ENCODE data around the gene XRN2. TPM values are rescaled to one million over a fixed set of nuclear protein-coding genes. Genes with fewer than 3 reads are reported as not detected.

The XRN2 gene
- total and polyA plus RNA-seq, 2 of the 13 experiments (the other 11 are each of a cell fraction or from before 2014, with no cell fraction given), result 90.3 to 171 TPM

DNA sequence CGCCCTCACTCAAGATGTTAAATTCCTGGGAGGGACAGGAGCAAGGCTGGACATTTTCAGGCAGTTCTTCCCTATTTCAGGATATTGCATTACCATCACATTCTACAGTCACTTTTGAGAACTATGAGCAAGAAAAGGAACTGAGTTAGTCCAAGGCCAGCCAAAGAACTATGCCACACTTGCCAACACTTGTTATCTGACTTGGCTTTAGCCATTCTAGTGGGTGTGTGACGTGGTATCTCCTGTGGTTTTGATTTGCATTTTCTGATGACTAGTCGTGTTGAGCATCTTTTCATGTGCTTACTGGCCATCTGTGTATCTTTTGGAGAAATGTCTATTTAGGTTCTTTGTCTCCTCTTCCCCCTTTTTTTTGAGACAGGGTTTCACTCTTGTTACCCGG, 12.0 kb downstream of the XRN2 start (continued):
- TF ChIP-seq, protein P1, sequence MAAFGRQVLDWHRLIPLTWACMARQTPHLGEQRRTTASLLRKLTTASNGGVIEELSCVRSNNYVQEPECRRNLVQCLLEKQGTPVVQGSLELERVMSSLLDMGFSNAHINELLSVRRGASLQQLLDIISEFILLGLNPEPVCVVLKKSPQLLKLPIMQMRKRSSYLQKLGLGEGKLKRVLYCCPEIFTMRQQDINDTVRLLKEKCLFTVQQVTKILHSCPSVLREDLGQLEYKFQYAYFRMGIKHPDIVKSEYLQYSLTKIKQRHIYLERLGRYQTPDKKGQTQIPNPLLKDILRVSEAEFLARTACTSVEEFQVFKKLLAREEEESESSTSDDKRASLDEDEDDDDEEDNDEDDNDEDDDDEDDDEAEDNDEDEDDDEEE (CRISPR knock-in tag; IDR thresholded peaks at IDR 0.05), result no peak
- no peak for TF ChIP-seq U2AF2 (IDR thresholded peaks at IDR 0.05; ENCODE audit: low read depth, low read length)
- 0 out of 2 replicates have a peak, but pooled peaks have one; percentile 33 for TF ChIP-seq ZNF543 (CRISPR knock-in tag; IDR thresholded peaks at IDR 0.05)
- 0 out of 2 replicates have a peak, but pooled peaks have one; percentile 23 for TF ChIP-seq PITX1 (CRISPR knock-in tag; IDR thresholded peaks at IDR 0.05)
- no peak for TF ChIP-seq NFRKB (IDR thresholded peaks at IDR 0.05)
- no peak for TF ChIP-seq KLF15 (CRISPR knock-in tag; IDR thresholded peaks at IDR 0.05; ENCODE audit: borderline replicate concordance)

DNA sequence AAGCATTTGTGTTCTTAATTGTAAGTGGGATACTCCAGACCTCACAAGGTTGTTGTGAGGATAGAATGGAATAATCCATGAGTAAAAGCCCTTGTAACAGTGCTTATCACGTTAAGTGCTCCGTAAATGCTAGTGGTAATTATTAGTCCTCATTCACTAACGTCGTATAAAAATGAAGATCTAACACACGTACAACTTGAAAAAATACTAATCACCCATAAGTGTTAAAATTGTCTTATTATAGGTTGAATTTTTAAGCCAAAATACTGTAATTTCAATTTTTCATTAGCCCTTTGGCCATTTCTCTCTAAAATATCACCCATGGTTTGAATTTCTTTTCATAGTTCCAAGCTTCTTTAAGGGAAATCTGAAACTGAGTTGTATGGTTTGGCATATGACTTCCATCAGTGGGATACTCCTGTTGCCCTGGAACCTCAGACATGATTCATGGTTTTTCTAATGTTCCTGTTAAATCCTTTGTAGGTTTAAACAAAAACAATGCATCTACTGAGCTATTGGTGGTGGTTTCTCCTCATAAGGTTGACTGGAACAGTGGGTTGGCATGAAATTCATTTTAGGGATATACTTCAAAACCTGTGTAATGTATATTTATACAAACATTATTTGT, 19.1 kb downstream of the XRN2 start:
- Histone ChIP-seq H3K9me3 (ENCODE audit: low read length) (peaks cover 19% of the 10 kb centered on the region), H4K20me1 (ENCODE audit: insufficient read depth, low read length) (peaks cover 72% of the 10 kb centered on the region), H3K4me2 (ENCODE audit: low read depth, low read length) (no peak overlapping the region), H3K4me1 (ENCODE audit: insufficient read depth, low read length) (peaks cover 40% of the 10 kb centered on the region), H3K4me3 (replicated peaks in 1 of 3; ENCODE audit: insufficient read depth in 1 of 3, low read depth in 2 of 3, low read length in 3 of 3) (no peak overlapping the region), H3K27ac (ENCODE audit: extremely low read length, insufficient read depth, low read length) (no peak overlapping the region), H3K27me3 (ENCODE audit: control insufficient read depth in 1 of 2, insufficient read depth in 2 of 2, low read length in 2 of 2) (no peaks in the 10 kb centered on the region), H2AFZ (ENCODE audit: low read length) (no peak overlapping the region), H3K79me2 (ENCODE audit: insufficient read depth, low read length) (peaks cover 99% of the 10 kb centered on the region), H3K36me3 (replicated peaks in 1 of 2; ENCODE audit: control insufficient read depth in 1 of 2, insufficient read depth in 2 of 2, low read length in 2 of 2) (peaks cover 0 to 12% of the 10 kb centered on the region in 2 experiments; a peak in 2 of 5 replicates), H3K9ac (ENCODE audit: insufficient read depth, low read depth, low read length) (no peak overlapping the region)
- BruUV-seq (replicated peaks), result no TSS peak
- FAIRE-seq, result no peak
- TF ChIP-seq HMGA1 (CRISPR knock-in tag; conservative IDR thresholded peaks at IDR 0.05) (no peak), KDM1A (CRISPR knock-in tag; IDR thresholded peaks at IDR 0.05) (no peak), ZNF556 (CRISPR knock-in tag; IDR thresholded peaks at IDR 0.05; ENCODE audit: borderline replicate concordance) (no peak), NCOA2 (CRISPR knock-in tag; IDR thresholded peaks at IDR 0.05) (0 out of 2 replicates have a peak, but pooled peaks have one; percentile 10), GATA4 (IDR thresholded peaks at IDR 0.05; ENCODE audit: borderline replicate concordance, low read depth) (no peak), ZNF678 (CRISPR knock-in tag; IDR thresholded peaks at IDR 0.05) (no peak), NR1H2 (CRISPR knock-in tag; IDR thresholded peaks at IDR 0.05; ENCODE audit: borderline replicate concordance, low read depth) (no peak), HDAC6 (IDR thresholded peaks at IDR 0.05; ENCODE audit: low read depth, low read length) (no peak), ELF3 (CRISPR knock-in tag; IDR thresholded peaks at IDR 0.05) (no peak), HOXA9 (CRISPR knock-in tag; IDR thresholded peaks at IDR 0.05; ENCODE audit: borderline replicate concordance) (0 out of 2 replicates have a peak, but pooled peaks have one; percentile 24), MED8 (CRISPR knock-in tag; IDR thresholded peaks at IDR 0.05; ENCODE audit: insufficient replicate concordance) (no peak)
- TF ChIP-seq, protein P2, sequence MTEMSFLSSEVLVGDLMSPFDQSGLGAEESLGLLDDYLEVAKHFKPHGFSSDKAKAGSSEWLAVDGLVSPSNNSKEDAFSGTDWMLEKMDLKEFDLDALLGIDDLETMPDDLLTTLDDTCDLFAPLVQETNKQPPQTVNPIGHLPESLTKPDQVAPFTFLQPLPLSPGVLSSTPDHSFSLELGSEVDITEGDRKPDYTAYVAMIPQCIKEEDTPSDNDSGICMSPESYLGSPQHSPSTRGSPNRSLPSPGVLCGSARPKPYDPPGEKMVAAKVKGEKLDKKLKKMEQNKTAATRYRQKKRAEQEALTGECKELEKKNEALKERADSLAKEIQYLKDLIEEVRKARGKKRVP (CRISPR knock-in tag; IDR thresholded peaks at IDR 0.05), result 0 out of 4 replicates have a peak, but pooled peaks of 1 of the 2 experiments have one; percentile 23
- TF ChIP-seq, protein P3, sequence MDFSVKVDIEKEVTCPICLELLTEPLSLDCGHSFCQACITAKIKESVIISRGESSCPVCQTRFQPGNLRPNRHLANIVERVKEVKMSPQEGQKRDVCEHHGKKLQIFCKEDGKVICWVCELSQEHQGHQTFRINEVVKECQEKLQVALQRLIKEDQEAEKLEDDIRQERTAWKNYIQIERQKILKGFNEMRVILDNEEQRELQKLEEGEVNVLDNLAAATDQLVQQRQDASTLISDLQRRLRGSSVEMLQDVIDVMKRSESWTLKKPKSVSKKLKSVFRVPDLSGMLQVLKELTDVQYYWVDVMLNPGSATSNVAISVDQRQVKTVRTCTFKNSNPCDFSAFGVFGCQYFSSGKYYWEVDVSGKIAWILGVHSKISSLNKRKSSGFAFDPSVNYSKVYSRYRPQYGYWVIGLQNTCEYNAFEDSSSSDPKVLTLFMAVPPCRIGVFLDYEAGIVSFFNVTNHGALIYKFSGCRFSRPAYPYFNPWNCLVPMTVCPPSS (IDR thresholded peaks at IDR 0.05), result no peak
- intact Hi-C loops (cut with micrococcal nuclease; ENCODE audit: unreplicated experiment) (no loop called here), in situ Hi-C loops (cut with HindIII; ENCODE audit: extremely low pct_ligation_motif_present, low pct_unique_long_range_greater_than_20kb) (no loop called here)
- 87% methylated on average over 5 of the region's 5 CpGs for WGBS (ENCODE audit: low lambda C conversion rate)
- ChIA-PET CTCF (ENCODE audit: low intra/inter-chr PET ratio, low total read pairs) (no interaction called here), POLR2A (interaction anchor here (1.0 kb wide), 1 partner anchor 19 kb away, joined by 3 read pairs; no protein-coding TSS in a partner anchor)
- ATAC-seq, result no peak
- no peak for DNase-seq (ENCODE audit: low spot score)

Measured in HepG2 (cell line).